ENCODE results near the gene SLFN11. TPM values are rescaled to one million over a fixed set of nuclear protein-coding genes. Genes with fewer than 3 reads are reported as not detected.

SLFN11 gene
- total and polyA plus RNA-seq, 2 of the 4 experiments (the other 2 are of a cell fraction) = 29.9 to 144 TPM

DNA sequence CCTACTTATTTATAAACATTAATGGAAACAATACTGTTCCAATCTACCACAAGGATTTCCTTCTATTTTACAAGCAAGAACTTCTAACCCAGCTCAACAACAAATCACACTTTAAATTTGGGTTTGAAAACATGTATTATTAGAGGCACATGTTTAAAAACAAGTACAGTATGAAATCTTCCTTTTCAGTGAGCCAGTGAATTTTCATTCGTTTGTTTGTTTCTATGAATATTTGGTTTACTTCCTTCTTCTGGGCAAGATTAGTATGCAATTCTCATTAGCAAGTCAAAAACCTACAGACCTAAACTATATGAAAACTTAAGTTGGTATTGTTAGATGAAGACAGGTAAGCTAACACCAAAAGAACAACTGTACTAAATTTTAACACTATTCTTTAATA is 33.1 kb upstream of the SLFN11 start:
- no TSS peak for BruUV-seq (replicated peaks)
- dilution Hi-C loops (cut with HindIII; ENCODE audit: low sequenced_read_pairs, unreplicated experiment) = no loop called here
- no peaks in the 10 kb centered on the region for H3K4me1 ChIP-seq (ENCODE audit: control insufficient read depth, insufficient read depth, low read length)
- no peak overlapping the region for H3K14ac ChIP-seq (replicated peaks; ENCODE audit: low read depth, low read length)
- ATAC-seq (ENCODE audit: low read depth) (no peak), DNase-seq (no peak)
- TF ChIP-seq MAZ (IDR thresholded peaks at IDR 0.05; ENCODE audit: borderline replicate concordance, low read depth, low read length) = no peak
- no peak for TF ChIP-seq MXI1 (IDR thresholded peaks at IDR 0.05; ENCODE audit: borderline replicate concordance, low read depth, low read length)
- TF ChIP-seq RCOR1 (IDR thresholded peaks at IDR 0.05; ENCODE audit: insufficient replicate concordance, low read length) = no peak
- TF ChIP-seq CTCF (conservative IDR thresholded peaks at IDR 0.05; ENCODE audit: low read depth, low read length) = no peak
- TF ChIP-seq POLR2A (IDR thresholded peaks at IDR 0.05; ENCODE audit: low read depth, low read length) = no peak
- TF ChIP-seq USF2 (IDR thresholded peaks at IDR 0.05; ENCODE audit: low read depth, low read length) = no peak
- no peak for TF ChIP-seq FOS (IDR thresholded peaks at IDR 0.05; ENCODE audit: low read depth, low read length)
- no peak for TF ChIP-seq NFE2L2 (IDR thresholded peaks at IDR 0.05; ENCODE audit: low read depth, low read length)
- no peak for TF ChIP-seq CEBPB (IDR thresholded peaks at IDR 0.05; ENCODE audit: low read depth, low read length)
- no peak for TF ChIP-seq CHD1 (IDR thresholded peaks at IDR 0.05; ENCODE audit: low read depth, low read length)
- TF ChIP-seq MAFK (IDR thresholded peaks at IDR 0.05; ENCODE audit: low read depth, low read length) = no peak
- TF ChIP-seq, protein P1, sequence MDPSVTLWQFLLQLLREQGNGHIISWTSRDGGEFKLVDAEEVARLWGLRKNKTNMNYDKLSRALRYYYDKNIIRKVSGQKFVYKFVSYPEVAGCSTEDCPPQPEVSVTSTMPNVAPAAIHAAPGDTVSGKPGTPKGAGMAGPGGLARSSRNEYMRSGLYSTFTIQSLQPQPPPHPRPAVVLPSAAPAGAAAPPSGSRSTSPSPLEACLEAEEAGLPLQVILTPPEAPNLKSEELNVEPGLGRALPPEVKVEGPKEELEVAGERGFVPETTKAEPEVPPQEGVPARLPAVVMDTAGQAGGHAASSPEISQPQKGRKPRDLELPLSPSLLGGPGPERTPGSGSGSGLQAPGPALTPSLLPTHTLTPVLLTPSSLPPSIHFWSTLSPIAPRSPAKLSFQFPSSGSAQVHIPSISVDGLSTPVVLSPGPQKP (IDR thresholded peaks at IDR 0.05; ENCODE audit: borderline replicate concordance, low read depth, low read length) = no peak
- no peak for TF ChIP-seq SMC3 (IDR thresholded peaks at IDR 0.05; ENCODE audit: low read depth, low read length)
- TF ChIP-seq RAD21 (IDR thresholded peaks at IDR 0.05; ENCODE audit: low read length) = no peak
- no peak for TF ChIP-seq RFX5 (IDR thresholded peaks at IDR 0.05; ENCODE audit: low read depth, low read length)
- no CpG with 5 or more reads among the region's 1 CpG for WGBS, 2 experiments (ENCODE audit: extremely low coverage in 2 of 2, insufficient read length in 1 of 2)
- POLR2A ChIA-PET (ENCODE audit: unreplicated experiment) = no interaction called here
- no peak overlapping the region for H2AK9ac ChIP-seq (replicated peaks; ENCODE audit: low read depth, low read length, poor library complexity)
- no peak overlapping the region for H4K5ac ChIP-seq (ENCODE audit: low read depth, low read length)
- H2BK20ac ChIP-seq (ENCODE audit: low read depth, low read length) = no peak overlapping the region
- H3K4me2 ChIP-seq (ENCODE audit: low read depth, low read length) = no peak overlapping the region
- no peak overlapping the region for H3K4me3 ChIP-seq (ENCODE audit: insufficient read depth, low read depth, low read length)
- no peaks in the 10 kb centered on the region for H3K27me3 ChIP-seq (ENCODE audit: control insufficient read depth, insufficient read depth, low read length)
- H3K23ac ChIP-seq (ENCODE audit: low read depth, low read length) = no peak overlapping the region
- peaks cover 0 to 3% of the 10 kb centered on the region in 2 experiments; a peak in 2 of 4 replicates for H3K79me1 ChIP-seq (ENCODE audit: low read depth in 1 of 2, low read length in 2 of 2)
- CTCF ChIA-PET = interaction anchor here (0.9 kb wide), 1 partner anchor 27 kb away, joined by 3 read pairs; no protein-coding TSS in a partner anchor
- no peak overlapping the region for H2BK120ac ChIP-seq (ENCODE audit: low read depth, low read length)
- no peak overlapping the region for H2BK5ac ChIP-seq (ENCODE audit: low read depth, low read length, poor library complexity, severe bottlenecking)
- no peak overlapping the region for H2AK5ac ChIP-seq (ENCODE audit: low read depth, low read length)
- H3K4ac ChIP-seq (ENCODE audit: low read depth, low read length) = no peak overlapping the region
- H3K36me3 ChIP-seq (ENCODE audit: control insufficient read depth, insufficient read depth, low read length) = peaks cover 21% of the 10 kb centered on the region
- no peak overlapping the region for H3K27ac ChIP-seq (ENCODE audit: insufficient read depth, low read length)
- H4K91ac ChIP-seq (ENCODE audit: insufficient read depth, low read depth, low read length) = no peak overlapping the region
- no peak overlapping the region for H3K56ac ChIP-seq (ENCODE audit: extremely low read depth, insufficient read depth, low read length)
- intact Hi-C loops (cut with micrococcal nuclease) = no loop called here
- H3K18ac ChIP-seq (ENCODE audit: low read depth, low read length) = no peak overlapping the region
- no peak overlapping the region for H3K9ac ChIP-seq (ENCODE audit: low read depth, low read length)
- no peak overlapping the region for H4K8ac ChIP-seq (ENCODE audit: low read depth in 2 of 2, low read length in 2 of 2)
- H2BK15ac ChIP-seq (ENCODE audit: low read depth, low read length) = no peak overlapping the region
- no peak overlapping the region for H2AFZ ChIP-seq (replicated peaks; ENCODE audit: low read length, poor library complexity)
- no peaks in the 10 kb centered on the region for H3K9me3 ChIP-seq (ENCODE audit: control insufficient read depth, insufficient read depth, low read length)
- H4K20me1 ChIP-seq (ENCODE audit: insufficient read depth, low read length) = no peaks in the 10 kb centered on the region
- no peaks in the 10 kb centered on the region for H3K9me1 ChIP-seq (ENCODE audit: insufficient read depth, low read length)
- in situ Hi-C loops (cut with MboI; ENCODE audit: low sequenced_read_pairs) = no loop called here

All from IMR-90 (cell line).